Neural cell (in vitro differentiated cells): ENCODE measurements around the gene HOXA2. TPM values are rescaled to one million over a fixed set of nuclear protein-coding genes. Genes with fewer than 3 reads are reported as not detected.

Experiments used
- polyA plus RNA-seq: library from polyadenylated mRNA; depleted of rRNA; stranded (reverse); fragments of >200 nt; gene quantifications from 2 replicates; pipeline ENCODE4 v1.2.3, GENCODE V29; 2014
- small RNA-seq, 3 experiments: library from RNA; depleted of rRNA; stranded (forward); fragments of <200 nt; gene quantifications; one replicate each; pipeline ENCODE3, GENCODE V24; 2012

Gene HOXA2
- polyA plus RNA-seq, 1 donor from 2014 or later, result not detected

Small RNA genes lying within 50 kb of the gene (small RNA-seq; reads per million reads assigned to genes)
- gene AC004080.5, result 0 reads per million in 3 experiments
- 0 reads per million in 3 experiments for gene RF01977

Other genes with a start within 250 kb of the HOXA2 start
- 3.6 and 3.7 TPM in 2 replicates for gene SKAP2, start 238.1 kb downstream of the HOXA2 start, polyA plus RNA-seq
- not detected in 2 replicates for gene HOXA1, start 6.7 kb downstream of the HOXA2 start, polyA plus RNA-seq
- not detected in 2 replicates for gene HOXA4, start 28.1 kb upstream of the HOXA2 start, polyA plus RNA-seq
- gene HOXA5, start 41.0 kb upstream of the HOXA2 start, polyA plus RNA-seq, result not detected in 2 replicates
- gene HOXA6, start 45.1 kb upstream of the HOXA2 start, polyA plus RNA-seq, result not detected in 2 replicates
- gene HOXA3, start 49.9 kb upstream of the HOXA2 start, polyA plus RNA-seq, result not detected in 2 replicates
- not detected in 2 replicates for gene HOXA7, start 54.0 kb upstream of the HOXA2 start, polyA plus RNA-seq
- not detected in 2 replicates for gene HOXA9, start 62.9 kb upstream of the HOXA2 start, polyA plus RNA-seq
- not detected in 2 replicates for gene HOXA10, start 71.6 kb upstream of the HOXA2 start, polyA plus RNA-seq
- gene HOXA11, start 82.5 kb upstream of the HOXA2 start, polyA plus RNA-seq, result not detected in 2 replicates
- gene HOXA13, start 97.4 kb upstream of the HOXA2 start, polyA plus RNA-seq, result not detected in 2 replicates
- not detected in 2 replicates for gene EVX1, start 140.1 kb upstream of the HOXA2 start, polyA plus RNA-seq